OCI-LY7 (cell line): ENCODE data around the gene ACTRT2. TPM values are rescaled to one million over a fixed set of nuclear protein-coding genes. Genes with fewer than 3 reads are reported as not detected.

Source experiments
- BruUV-seq: library from RNA; stranded (reverse); fragments of 400-500 nt; replicated peaks from 2 replicates; lab custom pipeline; 2021; lab: Mats Ljungman, UMichigan
- CTCF ChIA-PET: fragments of 300-600 bp; sonication (Branson Sonifier 250); formaldehyde crosslinking; loops from one replicate; lab custom pipeline; 2022; ENCODE audit warnings: antibody characterized with exemption; ENCODE audit not compliant: unreplicated experiment; lab: Charles Lee
- POLR2A ChIA-PET: fragments of 300-600 bp; sonication (Branson Sonifier 250); formaldehyde crosslinking; loops from one replicate; lab custom pipeline; 2022; ENCODE audit warnings: antibody characterized with exemption; lab: Charles Lee
- DNase-seq: peaks from one replicate; pipeline ENCODE4 v3.0.0-alpha.2; 2015; ENCODE audit warnings: low spot score
- H2AFZ ChIP-seq: fragments of 200-600 bp; sonication (generic), shearing (Covaris generic); 2 replicates; pipeline ENCODE4 v1.6.1; 2014; ENCODE audit warnings: mild to moderate bottlenecking, antibody characterized with exemption, low read length, moderate library complexity
- H3K27ac ChIP-seq: fragments of 200-600 bp; sonication (generic); 2 replicates; pipeline ENCODE4 v1.5.1; 2014; ENCODE audit warnings: mixed run types, low read depth, mild to moderate bottlenecking, moderate library complexity, low read length, inconsistent platforms; ENCODE audit not compliant: poor library complexity, severe bottlenecking
- H3K36me3 ChIP-seq: fragments of 200-600 bp; sonication (generic); 2 replicates; pipeline ENCODE4 v1.6.1; 2014; ENCODE audit warnings: mild to moderate bottlenecking, antibody characterized with exemption, low read length, moderate library complexity, mixed read lengths; ENCODE audit not compliant: insufficient read depth
- H3K4me1 ChIP-seq: fragments of 200-600 bp; sonication (generic); 2 replicates; pipeline ENCODE4 v1.5.1; 2014; ENCODE audit warnings: mild to moderate bottlenecking, low read length; ENCODE audit not compliant: insufficient read depth, poor library complexity, severe bottlenecking
- H3K4me2 ChIP-seq: fragments of 200-600 bp; sonication (generic); 2 replicates; pipeline ENCODE4 v1.6.1; 2014; ENCODE audit warnings: mild to moderate bottlenecking, low read length
- H3K4me3 ChIP-seq: fragments of 200-600 bp; sonication (generic); 2 replicates; pipeline ENCODE4 v1.5.1; 2014; ENCODE audit warnings: mild to moderate bottlenecking, low read depth, low read length; ENCODE audit not compliant: poor library complexity, severe bottlenecking
- H3K79me2 ChIP-seq: fragments of 200-600 bp; sonication (generic); 2 replicates; pipeline ENCODE4 v1.6.1; 2016; ENCODE audit warnings: low read depth, mild to moderate bottlenecking, low read length, moderate library complexity, mixed read lengths; ENCODE audit not compliant: insufficient read depth
- H3K9me2 ChIP-seq: fragments of 200-600 bp; sonication (generic); 2 replicates; pipeline ENCODE4 v1.6.1; 2016; ENCODE audit warnings: mild to moderate bottlenecking, low read length, mixed read lengths; ENCODE audit not compliant: insufficient read depth
- H3K9me3 ChIP-seq: fragments of 200-600 bp; sonication (generic); 2 replicates; pipeline ENCODE4 v1.6.1; 2014; ENCODE audit warnings: mild to moderate bottlenecking, mixed run types, low read length, mixed read lengths
- H4K20me1 ChIP-seq: fragments of 200-600 bp; sonication (generic); 2 replicates; pipeline ENCODE4 v1.6.1; 2014; ENCODE audit warnings: mild to moderate bottlenecking, antibody characterized with exemption, low read length, moderate library complexity, mixed read lengths; ENCODE audit not compliant: insufficient read depth
- CTCF ChIP-seq: fragments of 200-600 bp; sonication (generic); conservative IDR thresholded peaks from 2 replicates; pipeline ENCODE4 v1.5.1; 2014; ENCODE audit warnings: mild to moderate bottlenecking, antibody characterized with exemption, low read length, moderate library complexity, mixed read lengths
- EZH2phosphoT487 ChIP-seq: fragments of 200-600 bp; sonication (generic); IDR thresholded peaks from 2 replicates; pipeline ENCODE4 v1.6.1; 2018; ENCODE audit warnings: low read depth, borderline replicate concordance, mild to moderate bottlenecking, mixed run types, antibody characterized with exemption, low read length, moderate library complexity, mixed read lengths
- intact Hi-C: fragments of 100-400 bp; cut with micrococcal nuclease; formaldehyde crosslinking; loops from one replicate; pipeline ENCODE4 v1.10.0; 2022; ENCODE audit not compliant: unreplicated experiment
- total RNA-seq, 2 experiments: library from RNA; depleted of rRNA in 1 of 2; stranded (reverse); fragments of >200 nt in 1 of 2; shearing (Covaris generic) in 1 of 2; gene quantifications; 2 replicates each; pipeline ENCODE4 v1.2.3, GENCODE V29; 2014 to 2022

ACTRT2 gene
- total RNA-seq, 2 experiments from 2014 or later = not detected

- BruUV-seq = no TSS peak
- Histone ChIP-seq H3K4me1 (no peaks in the 10 kb centered on the region), H2AFZ (no peak overlapping the region), H3K27ac (no peak overlapping the region), H3K4me3 (no peak overlapping the region), H3K9me3 (no peaks in the 10 kb centered on the region), H3K9me2 (no peaks in the 10 kb centered on the region), H3K4me2 (no peak overlapping the region), H3K79me2 (no peaks in the 10 kb centered on the region), H3K36me3 (no peaks in the 10 kb centered on the region), H4K20me1 (no peaks in the 10 kb centered on the region)
- DNase-seq = no peak
- no peak for TF ChIP-seq CTCF
- TF ChIP-seq EZH2phosphoT487 = no peak
- intact Hi-C loops = no loop called here
- ChIA-PET CTCF (no interaction called here), POLR2A (no interaction called here)
These were observed 44.1 kb downstream of the ACTRT2 start for GRCh38 chr1:3065396-3065795.

GRCh38 chr1:3065797-3066196, 44.5 kb downstream of the ACTRT2 start:
- ChIA-PET POLR2A (no interaction called here), CTCF (no interaction called here)
- no peaks in the 10 kb centered on the region for H4K20me1 ChIP-seq
- intact Hi-C loops = no loop called here
- no peaks in the 10 kb centered on the region for H3K4me1 ChIP-seq
- H3K27ac ChIP-seq = no peak overlapping the region
- no peaks in the 10 kb centered on the region for H3K9me3 ChIP-seq
- H3K4me2 ChIP-seq = no peak overlapping the region
- H3K9me2 ChIP-seq = no peaks in the 10 kb centered on the region
- H3K4me3 ChIP-seq = no peak overlapping the region
- no TSS peak for BruUV-seq
- H3K79me2 ChIP-seq = no peaks in the 10 kb centered on the region
- no peak overlapping the region for H2AFZ ChIP-seq
- H3K36me3 ChIP-seq = no peaks in the 10 kb centered on the region
- no peak for TF ChIP-seq CTCF
- TF ChIP-seq EZH2phosphoT487 = no peak
- DNase-seq = no peak

- no TSS peak for BruUV-seq
- POLR2A ChIA-PET = no interaction called here
- H3K4me1 ChIP-seq = no peaks in the 10 kb centered on the region
- no peaks in the 10 kb centered on the region for H3K9me2 ChIP-seq
- H3K79me2 ChIP-seq = no peaks in the 10 kb centered on the region
- no peaks in the 10 kb centered on the region for H3K9me3 ChIP-seq
- CTCF ChIA-PET = no interaction called here
- no peak overlapping the region for H3K27ac ChIP-seq
- H3K4me2 ChIP-seq = no peak overlapping the region
- no peak for DNase-seq
- H4K20me1 ChIP-seq = no peaks in the 10 kb centered on the region
- H2AFZ ChIP-seq = no peak overlapping the region
- intact Hi-C loops = no loop called here
- H3K4me3 ChIP-seq = no peak overlapping the region
- H3K36me3 ChIP-seq = no peaks in the 10 kb centered on the region
- no peak for TF ChIP-seq EZH2phosphoT487
- no peak for TF ChIP-seq CTCF
These were observed 45.0 kb downstream of the ACTRT2 start for GRCh38 chr1:3066250-3066711.
